ENCODE measurements around the gene NCEH1. TPM values are rescaled to one million over a fixed set of nuclear protein-coding genes. Genes with fewer than 3 reads are reported as not detected.

The NCEH1 gene
- total and polyA plus RNA-seq, 2 of the 13 experiments (the other 11 are each of a cell fraction or from before 2014, with no cell fraction given) = 12.9 to 21.4 TPM

GRCh38 chr3:172750368-172751174 is 39.7 kb upstream of the NCEH1 start, which contains the start of gene ECT2 (continued):
- TF ChIP-seq ZNF138 (CRISPR knock-in tag; IDR thresholded peaks at IDR 0.05; ENCODE audit: low read depth) = no peak
- TF ChIP-seq HDAC1 (CRISPR knock-in tag; IDR thresholded peaks at IDR 0.05) = peak; percentile 89
- TF ChIP-seq RARG (CRISPR knock-in tag; IDR thresholded peaks at IDR 0.05; ENCODE audit: low read depth) = no peak
- TF ChIP-seq PAXIP1 (CRISPR knock-in tag; conservative IDR thresholded peaks at IDR 0.05) = peak; percentile 74
- TF ChIP-seq SMC3 (IDR thresholded peaks at IDR 0.05; ENCODE audit: low read length) = 0 out of 2 replicates have a peak, but pooled peaks have one; percentile 1
- no peak for TF ChIP-seq HOXA9 (CRISPR knock-in tag; IDR thresholded peaks at IDR 0.05; ENCODE audit: borderline replicate concordance)
- TF ChIP-seq MYNN (CRISPR knock-in tag; IDR thresholded peaks at IDR 0.05; ENCODE audit: low read depth) = no peak
- TF ChIP-seq PTBP1 (IDR thresholded peaks at IDR 0.05; ENCODE audit: low read depth, low read length, poor library complexity, severe bottlenecking) = no peak
- TF ChIP-seq FUBP1 (CRISPR knock-in tag; IDR thresholded peaks at IDR 0.05; ENCODE audit: borderline replicate concordance) = no peak
- TF ChIP-seq IRF2 (CRISPR knock-in tag; IDR thresholded peaks at IDR 0.05) = peak; percentile 49; the same call in 1 of the 2 replicates
- TF ChIP-seq MBD4 (IDR thresholded peaks at IDR 0.05; ENCODE audit: borderline replicate concordance, low read length) = no peak
- no peak; the same call in 1 of the 2 replicates for TF ChIP-seq ZNF503 (CRISPR knock-in tag; IDR thresholded peaks at IDR 0.05)
- no peak for TF ChIP-seq ZNF10 (CRISPR knock-in tag; IDR thresholded peaks at IDR 0.05; ENCODE audit: borderline replicate concordance, low read depth)
- TF ChIP-seq DPF2 (CRISPR knock-in tag; IDR thresholded peaks at IDR 0.05; ENCODE audit: borderline replicate concordance, low read depth) = no peak
- no peak for TF ChIP-seq ZNF432 (CRISPR knock-in tag; IDR thresholded peaks at IDR 0.05; ENCODE audit: borderline replicate concordance)
- TF ChIP-seq THYN1 (CRISPR knock-in tag; IDR thresholded peaks at IDR 0.05; ENCODE audit: borderline replicate concordance, low read depth) = no peak
- no peak for TF ChIP-seq ZNF563 (CRISPR knock-in tag; IDR thresholded peaks at IDR 0.05)
- TF ChIP-seq HOXA5 (CRISPR knock-in tag; IDR thresholded peaks at IDR 0.05) = peak; percentile 52; the same call in 1 of the 2 replicates
- TF ChIP-seq SKI (IDR thresholded peaks at IDR 0.05; ENCODE audit: partially characterized antibody) = no peak
- no peak for TF ChIP-seq MIER3 (CRISPR knock-in tag; IDR thresholded peaks at IDR 0.05; ENCODE audit: borderline replicate concordance)
- TF ChIP-seq PRMT3 (CRISPR knock-in tag; IDR thresholded peaks at IDR 0.05; ENCODE audit: borderline replicate concordance, low read depth) = peak; percentile 53; the same call in 1 of the 2 replicates
- TF ChIP-seq ZNF572 (CRISPR knock-in tag; IDR thresholded peaks at IDR 0.05) = no peak
- TF ChIP-seq RELA (CRISPR knock-in tag; IDR thresholded peaks at IDR 0.05) = no peak
